Endothelial cell of umbilical vein (primary cell): ENCODE results near the gene CFAP97. TPM values are rescaled to one million over a fixed set of nuclear protein-coding genes. Genes with fewer than 3 reads are reported as not detected.

Experiments
- BruUV-seq: library from RNA; stranded (reverse); fragments of 400-500 nt; replicated peaks from 2 replicates; lab custom pipeline; 2021; lab: Mats Ljungman, UMichigan
- CTCF ChIA-PET: fragments of 300-600, 350-600 bp; sonication (Branson Sonifier 250); formaldehyde crosslinking; loops from one replicate; lab custom pipeline; 2021; ENCODE audit warnings: antibody characterized with exemption, inconsistent platforms; lab: Charles Lee
- POLR2A ChIA-PET: fragments of 300-600, 350-600 bp; sonication (Branson Sonifier 250); formaldehyde crosslinking; loops from one replicate; lab custom pipeline; 2021; ENCODE audit warnings: antibody characterized with exemption, inconsistent platforms; lab: Charles Lee
- DNase-seq: peaks from one replicate; pipeline ENCODE4 v3.0.0-alpha.2; 2011; ENCODE audit warnings: low read depth, low spot score
- FAIRE-seq: peaks from 2 replicates; lab custom pipeline; 2011; peaks lifted over from hg19 to GRCh38; lab: Jason Lieb, UNC
- H2AFZ ChIP-seq: 2 replicates; pipeline ENCODE4 v1.6.0; 2012; ENCODE audit warnings: low read depth, low read length, control low read depth, inconsistent platforms
- H3K27ac ChIP-seq: 2 replicates; pipeline ENCODE4 v1.5.1; 2011; ENCODE audit warnings: low read depth, mild to moderate bottlenecking, control low read depth, low read length, moderate library complexity; ENCODE audit not compliant: insufficient read depth
- H3K27me3 ChIP-seq, 2 experiments: 2 replicates each; pipeline versions ENCODE4 v1.6.0 to v1.6.1; 2011; ENCODE audit warnings: low read length in 2 of 2, mixed read lengths in 1 of 2; ENCODE audit not compliant: control insufficient read depth in 2 of 2, insufficient read depth in 2 of 2
- H3K36me3 ChIP-seq, 2 experiments: 2 replicates in 1 of 2; 3 replicates in 1 of 2; pipeline ENCODE4 v1.5.1; 2011; ENCODE audit warnings: low read length in 2 of 2, mild to moderate bottlenecking in 1 of 2, moderate library complexity in 1 of 2; ENCODE audit not compliant: control insufficient read depth in 2 of 2, insufficient read depth in 2 of 2; ENCODE audit errors: extremely low read depth in 1 of 2
- H3K4me1 ChIP-seq: 3 replicates; pipeline ENCODE4 v1.5.1; 2011; ENCODE audit warnings: mild to moderate bottlenecking, low read length; ENCODE audit not compliant: control insufficient read depth, insufficient read depth; ENCODE audit errors: extremely low read depth
- H3K4me2 ChIP-seq: 2 replicates; pipeline ENCODE4 v1.6.1; 2011; ENCODE audit warnings: low read length, control low read depth, mixed read lengths; ENCODE audit not compliant: insufficient read depth
- H3K4me3 ChIP-seq, 3 experiments: fragments of 200-600 bp in 1 of 3; sonication (generic), shearing (Covaris generic) in 1 of 3; replicated peaks in 1 of 3; 2 replicates each; pipeline ENCODE4 v1.5.1; 2011 to 2016; ENCODE audit warnings: control low read depth in 3 of 3, low read length in 3 of 3, mild to moderate bottlenecking in 2 of 3, inconsistent platforms in 1 of 3, low read depth in 1 of 3, moderate library complexity in 1 of 3; ENCODE audit not compliant: insufficient read depth in 1 of 3
- H3K79me2 ChIP-seq: 2 replicates; pipeline ENCODE4 v1.6.0; 2012; ENCODE audit warnings: low read length, inconsistent platforms; ENCODE audit not compliant: control insufficient read depth, insufficient read depth
- H3K9ac ChIP-seq: replicated peaks from 2 replicates; pipeline ENCODE3; 2011; ENCODE audit warnings: low read length, control low read depth; ENCODE audit not compliant: insufficient read depth; ENCODE audit errors: extremely low read depth
- H3K9me1 ChIP-seq: replicated peaks from 3 replicates; pipeline ENCODE4 v1.6.0; 2011; ENCODE audit warnings: mild to moderate bottlenecking, low read length; ENCODE audit not compliant: control insufficient read depth, insufficient read depth; ENCODE audit errors: extremely low read depth
- H3K9me3 ChIP-seq: replicated peaks from 2 replicates; pipeline ENCODE4 v1.5.1; 2012; ENCODE audit warnings: low read length, inconsistent platforms; ENCODE audit not compliant: control insufficient read depth, insufficient read depth
- H4K20me1 ChIP-seq: replicated peaks from 2 replicates; pipeline ENCODE3; 2011; ENCODE audit warnings: mild to moderate bottlenecking, low read length; ENCODE audit not compliant: control insufficient read depth, insufficient read depth; ENCODE audit errors: extremely low read depth
- EZH2 ChIP-seq: IDR thresholded peaks from 2 replicates; pipeline ENCODE4 v1.6.1; 2012; ENCODE audit warnings: borderline replicate concordance, low read depth, mild to moderate bottlenecking, moderate library complexity, low read length, inconsistent platforms; ENCODE audit not compliant: severe bottlenecking
- FOS ChIP-seq: IDR thresholded peaks from 2 replicates; pipeline ENCODE4 v1.6.1; 2011; ENCODE audit warnings: mild to moderate bottlenecking, low read length, moderate library complexity, borderline replicate concordance; ENCODE audit not compliant: insufficient read depth
- GATA2 ChIP-seq: IDR thresholded peaks from 2 replicates; pipeline ENCODE4 v1.7.0; 2011; ENCODE audit warnings: low read depth, mild to moderate bottlenecking, moderate library complexity, mixed read lengths, low read length; ENCODE audit not compliant: insufficient read length, insufficient read depth
- JUN ChIP-seq: IDR thresholded peaks from 2 replicates; pipeline ENCODE4 v1.6.1; 2011; ENCODE audit warnings: borderline replicate concordance, low read depth; ENCODE audit not compliant: insufficient read length, insufficient read depth
- MYC ChIP-seq: IDR thresholded peaks from one replicate; pipeline ENCODE4 v1.6.1; 2011; ENCODE audit warnings: mild to moderate bottlenecking, low read depth, low read length
- POLR2A ChIP-seq: IDR thresholded peaks from 2 replicates; pipeline ENCODE4 v1.6.1; 2012; ENCODE audit warnings: low read depth, mild to moderate bottlenecking, control low read depth, low read length
- POLR2AphosphoS5 ChIP-seq: IDR thresholded peaks from 2 replicates; pipeline ENCODE4 v1.6.1; 2012; ENCODE audit warnings: low read depth, mild to moderate bottlenecking, control low read depth, low read length, moderate library complexity; ENCODE audit not compliant: insufficient read depth
- dilution Hi-C: fragments of 300-500 bp; cut with MboI; formaldehyde crosslinking; loops from one replicate; pipeline ENCODE4 v1.15.0; 2019; ENCODE audit warnings: low sequenced_read_pairs; ENCODE audit not compliant: extremely low pct_ligation_motif_present
- intact Hi-C: fragments of 100-400 bp; cut with micrococcal nuclease; formaldehyde crosslinking; loops from one replicate; pipeline ENCODE4 v1.10.0; 2022
- polyA plus RNA-seq, 4 experiments: library from polyadenylated mRNA; depleted of rRNA in 3 of 4; stranded (reverse) in 3 of 4; unstranded in 1 of 4; fragments of >200 nt; gene quantifications; 2 replicates each; pipeline versions ENCODE4 v1.2.1 to v1.2.3, GENCODE V29; 2011 to 2012; ENCODE audit warnings: missing spikeins in 1 of 4
- total RNA-seq: library from RNA; stranded (reverse); gene quantifications from 2 replicates; pipeline ENCODE4 v1.2.3, GENCODE V29; 2021
- TF ChIP-seq, protein P1 (sequence below): IDR thresholded peaks from 2 replicates; pipeline ENCODE4 v1.6.1; 2011; ENCODE audit not compliant: insufficient read depth, insufficient read length
- TF ChIP-seq, protein P2 (sequence below), 2 donors: IDR thresholded peaks; 1 replicate in 1 of 2; 2 replicates in 1 of 2; pipeline ENCODE4 v1.5.1; 2011; ENCODE audit warnings: low read length in 2 of 2, mild to moderate bottlenecking in 2 of 2, moderate library complexity in 2 of 2, control low read depth in 1 of 2, inconsistent platforms in 1 of 2, low read depth in 1 of 2; ENCODE audit not compliant: insufficient read depth in 1 of 2; ENCODE audit errors: extremely low read depth in 1 of 2

The CFAP97 gene
- total and polyA plus RNA-seq, 2 donors (not counting 3 experiments of a cell fraction or from before 2014, with no cell fraction given) = 5.3 to 22.4 TPM

DNA sequence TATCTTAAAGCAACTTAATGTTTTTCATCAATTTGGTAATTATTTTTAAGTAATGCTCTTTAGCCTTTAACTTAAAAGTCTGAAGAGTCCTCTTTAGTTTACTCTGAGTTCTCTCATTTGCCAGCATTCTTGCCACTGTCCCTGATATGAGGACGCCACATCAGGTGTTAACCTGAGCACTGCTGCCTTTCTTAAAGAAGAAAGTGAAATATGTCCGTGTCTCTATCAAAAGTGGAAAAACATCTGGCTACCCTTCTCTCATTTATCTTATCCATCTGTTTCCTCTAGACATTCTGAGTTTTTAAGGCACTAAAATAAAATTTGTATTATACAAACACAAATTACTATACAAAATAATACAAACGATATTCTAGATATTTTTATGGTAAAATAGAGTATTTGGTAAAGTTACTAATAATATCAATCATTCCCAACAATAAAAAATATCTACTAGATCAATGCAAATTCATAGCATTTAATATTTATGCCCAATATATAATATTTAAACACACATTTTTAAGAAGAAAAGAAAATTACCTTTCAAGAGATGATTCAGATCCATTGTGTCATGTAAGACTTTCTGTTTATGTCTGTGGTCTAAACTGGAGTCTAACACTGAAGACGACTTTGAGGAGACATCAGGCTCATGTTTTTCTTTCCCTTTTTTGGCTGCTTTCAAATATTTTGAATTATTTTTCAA, 14.0 kb downstream of the CFAP97 start:
- dilution Hi-C loops (no loop called here), intact Hi-C loops (no loop called here)
- BruUV-seq = no TSS peak
- Histone ChIP-seq H3K27ac (no peak overlapping the region), H3K9ac (no peak overlapping the region), H2AFZ (no peak overlapping the region), H3K9me3 (no peaks in the 10 kb centered on the region), H3K4me2 (no peak overlapping the region), H4K20me1 (peaks cover 2% of the 10 kb centered on the region), H3K79me2 (peaks cover 24% of the 10 kb centered on the region), H3K9me1 (no peaks in the 10 kb centered on the region), H3K27me3 (no peaks in the 10 kb centered on the region), H3K4me1 (no peaks in the 10 kb centered on the region), H3K4me3 (no peak overlapping the region), H3K36me3 (no peaks in the 10 kb centered on the region)
- DNase-seq = no peak
- no peak for TF ChIP-seq EZH2
- no peak for TF ChIP-seq MYC
- TF ChIP-seq, protein P1, sequence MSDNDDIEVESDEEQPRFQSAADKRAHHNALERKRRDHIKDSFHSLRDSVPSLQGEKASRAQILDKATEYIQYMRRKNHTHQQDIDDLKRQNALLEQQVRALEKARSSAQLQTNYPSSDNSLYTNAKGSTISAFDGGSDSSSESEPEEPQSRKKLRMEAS = no peak
- TF ChIP-seq, protein P2, sequence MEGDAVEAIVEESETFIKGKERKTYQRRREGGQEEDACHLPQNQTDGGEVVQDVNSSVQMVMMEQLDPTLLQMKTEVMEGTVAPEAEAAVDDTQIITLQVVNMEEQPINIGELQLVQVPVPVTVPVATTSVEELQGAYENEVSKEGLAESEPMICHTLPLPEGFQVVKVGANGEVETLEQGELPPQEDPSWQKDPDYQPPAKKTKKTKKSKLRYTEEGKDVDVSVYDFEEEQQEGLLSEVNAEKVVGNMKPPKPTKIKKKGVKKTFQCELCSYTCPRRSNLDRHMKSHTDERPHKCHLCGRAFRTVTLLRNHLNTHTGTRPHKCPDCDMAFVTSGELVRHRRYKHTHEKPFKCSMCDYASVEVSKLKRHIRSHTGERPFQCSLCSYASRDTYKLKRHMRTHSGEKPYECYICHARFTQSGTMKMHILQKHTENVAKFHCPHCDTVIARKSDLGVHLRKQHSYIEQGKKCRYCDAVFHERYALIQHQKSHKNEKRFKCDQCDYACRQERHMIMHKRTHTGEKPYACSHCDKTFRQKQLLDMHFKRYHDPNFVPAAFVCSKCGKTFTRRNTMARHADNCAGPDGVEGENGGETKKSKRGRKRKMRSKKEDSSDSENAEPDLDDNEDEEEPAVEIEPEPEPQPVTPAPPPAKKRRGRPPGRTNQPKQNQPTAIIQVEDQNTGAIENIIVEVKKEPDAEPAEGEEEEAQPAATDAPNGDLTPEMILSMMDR (IDR thresholded peaks at IDR 0.05; ENCODE audit: extremely low read depth in 1 of 2, insufficient read depth in 1 of 2, low read depth in 1 of 2, low read length in 2 of 2) = no peak
- TF ChIP-seq JUN = no peak
- TF ChIP-seq GATA2 = no peak
- no peak for TF ChIP-seq FOS
- TF ChIP-seq POLR2A = no peak
- TF ChIP-seq POLR2AphosphoS5 = no peak
- POLR2A ChIA-PET = no interaction called here
- FAIRE-seq = no peak
- CTCF ChIA-PET = interaction anchor here (1.4 kb wide), 1 partner anchor 55 kb away, joined by 3 read pairs; no protein-coding TSS in a partner anchor
